ENCODE results near the gene PFKL.
A peak's percentile ranks its signal among the peaks of the same experiment; 100 is the strongest.

Gene PFKL

DNA sequence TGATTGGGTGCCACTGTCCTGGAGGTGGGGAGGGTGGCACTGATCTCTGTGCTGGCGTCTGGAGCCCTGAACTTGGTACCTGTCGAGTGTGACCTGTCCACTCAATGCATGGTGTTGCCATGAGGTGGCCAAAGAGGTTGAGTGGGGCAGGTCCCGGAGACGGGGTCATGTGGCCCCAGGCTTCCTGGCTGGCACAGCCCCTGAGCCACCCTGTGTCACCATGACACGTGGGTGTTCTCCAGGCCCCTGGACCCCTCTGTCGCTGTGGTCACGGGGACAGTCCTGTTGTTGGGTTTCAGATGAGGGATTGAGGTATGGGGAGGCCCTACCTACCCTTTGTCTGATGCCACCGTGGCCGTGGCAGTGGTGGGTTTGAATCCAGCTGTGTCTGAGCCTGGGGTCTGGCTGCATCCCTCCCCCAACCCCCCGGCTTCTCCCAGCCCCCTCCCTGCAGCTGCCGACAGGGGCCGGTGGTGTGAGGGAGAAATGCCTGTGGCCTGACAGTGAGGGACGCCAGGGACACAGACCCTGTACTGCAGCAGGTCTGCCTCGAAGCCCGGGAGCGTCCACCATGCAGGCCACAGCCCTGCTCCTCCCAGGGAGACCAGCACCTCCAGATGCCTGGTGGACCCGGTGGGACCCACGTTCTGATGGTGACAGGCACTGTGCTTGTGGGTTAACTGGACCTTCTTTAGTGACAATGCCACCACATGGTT lies 65.6 kb downstream of the PFKL start:
- no peak for DNase-seq

- DNase-seq: no peak
These were observed 66.2 kb downstream of the PFKL start for GRCh38 chr21:44365967-44366585.

DNA sequence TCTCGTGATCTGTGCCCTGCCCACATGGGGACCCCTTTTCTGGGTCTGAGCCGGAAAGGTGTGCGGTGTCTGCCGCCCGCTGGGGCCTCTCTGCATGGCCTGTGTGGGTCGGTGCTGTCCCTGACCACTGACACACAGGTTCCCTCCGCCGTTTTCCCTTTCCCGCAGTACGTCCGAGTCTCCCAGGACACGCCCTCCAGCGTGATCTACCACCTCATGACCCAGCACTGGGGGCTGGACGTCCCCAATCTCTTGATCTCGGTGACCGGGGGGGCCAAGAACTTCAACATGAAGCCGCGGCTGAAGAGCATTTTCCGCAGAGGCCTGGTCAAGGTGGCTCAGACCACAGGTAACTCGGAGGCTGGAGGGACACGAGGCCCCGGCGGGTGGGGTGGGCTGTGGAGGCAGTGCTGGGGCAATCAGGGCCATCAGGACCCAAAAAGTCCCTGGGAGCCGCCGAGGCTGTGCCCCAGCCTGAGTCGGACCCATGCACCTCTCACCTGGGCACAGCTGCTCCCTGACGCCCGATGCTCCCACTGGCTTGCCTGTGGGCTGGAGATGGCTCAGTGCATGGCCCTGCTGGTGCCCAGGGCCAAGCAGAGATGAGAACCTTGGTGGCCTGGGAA lies 66.8 kb downstream of the PFKL start:
- no peak for DNase-seq

GRCh38 chr21:44368711-44369446 lies 69.0 kb downstream of the PFKL start:
- DNase-seq: no peak

DNA sequence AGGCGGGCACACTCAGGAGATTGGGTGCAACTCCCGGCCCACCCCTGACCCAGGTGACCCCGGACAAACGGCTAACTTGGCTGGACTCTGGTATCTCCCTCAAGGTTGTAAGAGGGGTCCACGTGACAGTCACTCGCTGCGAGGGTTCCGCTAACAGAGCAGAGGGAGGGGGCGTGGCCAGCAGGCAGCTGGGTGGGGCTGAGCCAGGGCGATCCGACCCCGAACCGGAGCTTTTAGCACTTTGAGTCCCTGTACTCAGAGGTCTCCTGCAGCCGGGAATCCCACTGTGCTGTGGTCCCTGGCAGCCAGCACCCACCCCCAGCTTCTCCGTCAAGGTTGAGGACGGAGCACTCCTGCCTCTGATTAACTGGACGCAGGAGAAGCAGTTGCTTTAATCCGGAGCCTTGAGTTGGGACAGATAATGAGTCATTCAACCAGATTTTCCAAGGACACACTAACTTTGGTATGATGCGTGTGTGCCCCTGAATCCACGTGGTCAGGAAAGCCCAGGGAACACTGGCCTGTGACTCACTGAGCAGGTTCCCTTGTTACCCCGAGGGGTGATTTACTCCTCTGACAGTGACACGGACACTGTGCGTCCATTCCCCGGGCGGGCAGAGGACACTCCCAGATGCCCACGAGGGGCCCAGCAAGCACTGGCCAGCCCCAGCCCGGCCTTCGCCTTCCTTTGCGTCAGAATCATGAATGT lies 70.3 kb downstream of the PFKL start:
- DNase-seq: no peak

DNA sequence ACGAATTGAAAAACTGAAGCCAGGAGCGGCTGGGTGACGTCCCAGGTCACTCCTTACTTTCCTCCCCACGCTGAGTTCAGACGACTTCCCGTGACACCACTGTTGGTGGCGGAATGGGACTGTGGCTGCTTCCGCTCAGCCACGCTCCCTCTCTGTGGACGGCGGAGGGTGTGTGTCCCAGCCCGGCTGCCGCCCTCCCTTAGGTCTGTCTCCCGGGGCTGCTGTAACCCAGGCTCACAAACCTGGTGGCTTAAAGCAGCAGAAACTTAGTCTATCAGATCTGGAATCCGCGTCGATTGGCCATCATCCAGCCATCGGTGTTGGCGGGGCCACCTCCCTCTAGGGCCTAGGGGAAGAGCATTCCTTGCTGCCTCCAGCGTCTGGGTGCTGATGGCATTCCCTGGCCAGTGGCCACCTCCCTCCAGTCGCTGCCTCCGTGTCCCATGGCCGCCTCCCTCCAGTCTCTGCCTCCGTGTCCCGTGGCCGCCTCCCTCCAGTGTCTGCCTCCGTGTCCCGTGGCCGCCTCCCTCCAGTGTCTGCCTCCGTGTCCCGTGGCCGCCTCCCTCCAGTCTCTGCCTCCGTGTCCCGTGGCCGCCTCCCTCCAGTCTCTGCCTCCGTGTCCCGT lies 71.0 kb downstream of the PFKL start:
- DNase-seq: no peak

- no peak for DNase-seq
These were observed 71.7 kb downstream of the PFKL start for GRCh38 chr21:44371596-44371995.

GRCh38 chr21:44372616-44373015 lies 72.8 kb downstream of the PFKL start:
- no peak for DNase-seq

GRCh38 chr21:44374601-44375280 lies 74.9 kb downstream of the PFKL start:
- no peak for DNase-seq

GRCh38 chr21:44375281-44375651 lies 75.4 kb downstream of the PFKL start:
- peak; percentile 98 for DNase-seq

DNA sequence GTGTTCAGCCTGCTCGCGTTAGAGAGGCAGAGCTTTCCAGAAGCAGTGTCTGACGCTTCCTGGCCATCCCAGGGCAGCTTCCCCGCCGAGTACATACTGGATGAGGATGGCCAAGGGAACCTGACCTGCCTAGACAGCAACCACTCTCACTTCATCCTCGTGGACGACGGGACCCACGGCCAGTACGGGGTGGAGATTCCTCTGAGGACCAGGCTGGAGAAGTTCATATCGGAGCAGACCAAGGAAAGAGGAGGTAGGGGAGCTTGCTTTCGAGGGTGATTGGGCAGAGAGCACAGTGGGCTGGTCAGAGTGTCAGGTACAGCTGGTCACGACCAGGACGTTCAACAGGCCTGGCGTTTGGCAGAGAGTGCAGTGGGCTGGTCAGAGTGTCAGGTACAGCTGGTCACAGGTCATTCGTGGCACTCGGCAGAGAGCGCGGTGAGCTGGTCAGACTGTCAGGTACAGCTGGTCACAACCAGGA lies 75.9 kb downstream of the PFKL start:
- no peak for DNase-seq

GRCh38 chr21:44376606-44377005 lies 76.8 kb downstream of the PFKL start:
- DNase-seq: no peak
